Stimulated activated CD8-positive, alpha-beta memory T cell treated with anti-CD3 and anti-CD28 coated beads, Interleukin-15, amount 100 ng/mL, for 48 hours (primary cell): Measurements from ENCODE around the gene PTBP3.
A peak's percentile ranks its signal among the peaks of the same experiment; 100 is the strongest.
"Not testable (repeated sequence)": the region's sequence is repeated elsewhere in the genome, so short reads cannot be mapped to it uniquely, and the experiment has no call there.

Source experiments
- DNase-seq, 2 donors: peaks; one replicate each; pipeline ENCODE4 v3.0.0-alpha.2; 2020; ENCODE audit warnings: low read depth in 2 of 2

PTBP3 gene

DNA sequence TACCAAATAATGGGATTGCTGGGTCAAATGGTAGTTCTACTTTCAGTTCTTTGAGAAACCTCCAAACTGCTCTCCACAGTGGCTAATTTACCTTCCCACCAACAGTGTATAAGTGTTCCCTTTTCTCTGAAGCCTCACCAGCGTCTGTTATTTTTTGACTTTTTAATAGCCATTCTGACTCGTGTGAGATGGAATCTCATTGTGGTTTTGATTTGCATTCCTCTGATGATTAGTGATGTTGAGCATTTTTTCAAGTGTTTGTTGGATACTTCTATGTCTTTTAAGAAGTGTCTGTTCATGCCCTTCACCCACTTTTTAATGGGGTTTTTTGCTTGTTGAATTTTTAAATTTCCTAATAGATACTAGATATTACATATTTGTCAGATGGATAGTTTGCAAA lies 129.9 kb downstream of the PTBP3 start:
- DNase-seq, result no peak

DNA sequence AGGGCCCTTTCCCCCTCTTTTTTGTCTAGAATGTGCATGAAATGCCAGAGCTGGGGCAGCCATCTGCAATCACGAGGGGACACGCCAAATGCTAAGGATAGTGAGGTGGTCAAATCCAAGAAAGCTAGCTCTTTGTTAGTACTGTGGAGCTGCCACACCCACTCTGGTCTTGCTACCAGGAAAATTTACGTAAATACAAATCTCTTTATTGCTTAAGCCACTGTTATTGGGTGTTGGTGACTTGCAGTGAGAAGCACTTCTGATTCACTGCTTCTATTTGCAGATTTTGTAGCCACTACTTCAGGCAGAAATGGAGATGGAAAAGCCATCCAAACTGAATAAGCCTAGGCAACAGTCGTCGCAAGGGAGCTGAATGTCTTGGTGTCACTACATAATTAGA lies 132.7 kb downstream of the PTBP3 start:
- no peak for DNase-seq

DNA sequence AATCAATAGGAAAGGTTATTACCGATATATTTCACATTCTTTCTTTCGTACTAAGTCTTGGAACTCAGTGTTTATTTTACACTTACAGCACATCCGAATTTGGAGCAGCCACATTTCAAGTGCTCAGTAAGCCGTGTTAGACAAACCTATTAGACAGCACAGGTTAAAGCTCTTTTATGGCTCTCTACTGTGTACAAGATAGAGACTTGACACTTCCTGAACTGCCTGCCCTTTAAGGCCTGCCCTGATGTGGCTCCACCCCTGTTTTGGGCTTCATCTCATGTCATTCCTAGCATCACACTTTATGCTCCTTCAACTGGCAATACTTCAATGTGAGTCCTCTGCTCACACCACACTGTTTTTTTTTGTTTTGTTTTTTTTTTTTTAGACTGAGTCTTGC lies 134.8 kb downstream of the PTBP3 start:
- DNase-seq, result no peak

DNA sequence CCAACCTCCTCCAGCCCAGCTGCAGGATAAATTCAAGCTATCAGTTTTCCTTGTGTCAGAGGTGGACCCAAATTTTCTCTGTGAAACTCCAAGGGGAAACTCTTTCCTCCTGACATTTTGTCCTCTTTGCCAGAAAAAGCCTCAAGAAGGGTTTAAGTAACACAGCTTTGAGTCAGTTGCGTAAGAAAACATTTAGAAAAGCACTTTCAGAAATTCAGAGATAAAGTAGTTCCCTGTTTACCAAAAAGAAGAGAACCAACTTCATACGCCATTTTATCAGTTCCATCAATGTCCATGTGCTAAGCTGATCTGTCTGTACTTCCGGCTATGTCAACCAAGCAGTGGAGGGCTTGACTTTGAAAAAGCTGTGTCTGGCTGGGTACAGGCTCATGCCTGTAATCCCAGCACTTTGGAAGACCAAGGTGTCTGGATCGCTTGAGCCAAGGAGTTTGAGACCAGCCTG lies 138.4 kb downstream of the PTBP3 start:
- no peak for DNase-seq

DNA sequence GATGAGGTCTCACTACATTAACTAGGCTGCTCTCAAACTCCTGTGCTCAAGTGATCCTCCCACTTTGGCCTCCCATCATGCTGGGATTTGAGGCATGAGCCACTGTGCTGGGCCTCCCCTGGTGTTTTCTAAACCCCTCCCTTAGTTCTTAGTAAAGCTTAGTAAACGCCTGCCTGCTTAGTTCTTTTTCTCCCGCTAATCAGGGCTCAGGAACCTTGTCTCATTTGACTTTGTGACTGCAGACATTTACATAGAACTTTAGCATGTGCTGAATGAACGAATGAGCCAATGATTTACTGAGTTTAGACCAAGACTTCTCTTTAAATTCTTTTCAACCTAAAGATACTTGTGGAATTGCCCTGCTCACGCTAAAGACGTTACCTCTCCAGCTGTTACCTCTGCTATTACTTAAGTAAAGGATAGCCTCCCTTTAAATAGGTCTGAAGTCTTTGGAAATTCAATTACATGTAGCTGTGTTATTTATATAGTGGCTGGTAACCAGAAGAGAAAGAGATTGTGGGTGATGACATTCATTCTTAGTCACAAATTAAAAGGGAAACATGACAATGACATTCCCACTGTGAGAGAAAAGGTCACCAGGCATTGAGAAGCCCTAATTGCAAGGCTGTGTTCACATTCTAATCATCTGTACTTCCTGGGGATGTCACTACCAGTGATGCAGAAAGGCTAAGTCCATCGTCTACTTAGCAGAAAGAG lies 139.7 kb downstream of the PTBP3 start:
- DNase-seq, result no peak

DNA sequence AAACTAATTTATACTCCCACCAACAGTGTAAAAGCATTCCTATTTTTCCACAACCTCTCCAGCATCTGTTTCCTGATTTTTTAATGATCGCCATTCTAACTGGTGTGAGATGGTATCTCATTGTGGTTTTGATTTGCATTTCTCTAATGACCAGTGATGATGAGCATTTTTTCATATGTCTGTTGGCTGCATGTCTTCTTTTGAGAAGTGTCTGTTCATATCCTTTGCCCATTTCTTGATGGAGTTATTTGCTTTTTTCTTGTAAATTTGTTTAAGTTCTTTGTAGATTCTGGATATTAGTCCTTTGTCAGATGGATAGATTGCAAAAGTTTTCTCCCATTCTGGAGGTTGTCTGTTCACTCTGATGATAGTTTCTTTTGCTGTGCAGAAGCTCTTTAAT lies 143.1 kb downstream of the PTBP3 start:
- not testable (repeated sequence) for DNase-seq

DNA sequence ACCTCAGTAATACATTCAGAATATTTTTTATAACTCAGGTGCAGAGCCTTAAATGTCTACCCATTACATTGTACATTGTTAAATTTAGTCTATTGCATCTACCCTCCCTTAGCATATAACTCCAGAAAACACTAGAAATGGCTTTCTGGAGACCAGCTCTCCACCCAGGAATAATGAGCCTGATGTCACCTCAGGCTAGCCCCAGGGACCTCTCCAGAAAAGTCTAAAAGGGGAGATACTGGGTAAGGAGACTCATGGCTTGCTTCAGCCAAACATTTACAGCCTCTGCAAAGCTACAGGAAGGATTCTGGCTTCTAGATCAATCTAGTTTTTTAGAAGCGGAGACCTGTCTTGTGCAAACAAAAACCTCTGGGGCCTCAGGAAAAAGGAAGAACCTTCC lies 144.5 kb downstream of the PTBP3 start:
- DNase-seq, result no peak

DNA sequence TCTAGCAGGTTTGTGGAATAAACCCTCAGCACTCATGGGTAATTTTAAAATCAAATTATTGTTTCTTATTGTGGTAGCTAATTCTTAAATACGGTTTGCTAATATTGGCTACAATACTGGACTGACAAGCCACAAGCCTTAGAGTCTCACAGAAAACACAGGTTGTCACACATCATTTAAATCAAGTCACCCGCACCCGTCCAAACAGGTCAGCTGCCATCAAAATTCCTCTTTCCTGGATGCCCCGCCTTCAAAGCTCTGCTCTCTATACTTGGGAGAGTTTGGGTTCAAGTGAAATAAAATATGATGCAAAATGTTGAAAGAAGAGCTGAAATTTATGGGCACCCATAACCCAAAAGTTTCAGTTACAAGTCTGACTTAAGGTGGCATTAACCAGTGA lies 146.0 kb downstream of the PTBP3 start:
- no peak for DNase-seq

DNA sequence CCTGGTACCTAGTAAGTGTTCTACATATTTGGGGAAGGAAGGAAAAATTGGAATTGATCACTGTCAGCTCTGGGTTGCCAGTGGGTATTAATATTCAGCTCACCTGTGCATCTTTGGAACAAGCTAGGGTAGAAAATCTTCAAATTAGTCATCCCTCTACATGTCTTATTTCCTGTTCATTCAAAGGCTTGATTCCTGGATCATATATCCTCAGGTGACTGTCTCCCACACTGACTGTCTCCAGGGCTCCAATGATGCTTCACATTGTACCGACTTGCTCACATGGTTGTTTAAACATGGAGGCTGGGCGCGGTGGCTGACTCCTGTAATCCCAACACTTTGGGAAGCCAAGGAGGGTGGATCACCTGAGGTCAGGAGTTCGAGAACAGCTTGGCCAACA lies 146.7 kb downstream of the PTBP3 start:
- no peak for DNase-seq

DNA sequence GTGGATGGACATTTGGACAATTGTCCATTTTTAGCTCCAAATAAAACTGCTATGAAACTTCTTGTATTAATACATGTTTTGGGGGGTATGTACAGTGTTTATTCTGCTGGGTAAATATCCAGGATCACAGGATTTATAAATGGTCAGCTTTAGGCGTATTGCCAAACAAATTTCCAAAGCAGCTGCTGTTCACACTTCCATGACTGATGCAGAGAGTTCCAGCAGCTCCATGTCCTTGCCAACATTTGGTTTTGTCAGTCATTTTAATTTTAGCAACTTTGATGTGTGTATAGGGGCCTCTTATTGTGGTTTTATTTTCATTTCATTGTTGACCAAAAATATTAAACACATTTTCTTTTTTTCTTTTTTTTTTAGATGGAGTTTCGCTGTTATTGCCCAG lies 148.5 kb downstream of the PTBP3 start:
- DNase-seq, result no peak

DNA sequence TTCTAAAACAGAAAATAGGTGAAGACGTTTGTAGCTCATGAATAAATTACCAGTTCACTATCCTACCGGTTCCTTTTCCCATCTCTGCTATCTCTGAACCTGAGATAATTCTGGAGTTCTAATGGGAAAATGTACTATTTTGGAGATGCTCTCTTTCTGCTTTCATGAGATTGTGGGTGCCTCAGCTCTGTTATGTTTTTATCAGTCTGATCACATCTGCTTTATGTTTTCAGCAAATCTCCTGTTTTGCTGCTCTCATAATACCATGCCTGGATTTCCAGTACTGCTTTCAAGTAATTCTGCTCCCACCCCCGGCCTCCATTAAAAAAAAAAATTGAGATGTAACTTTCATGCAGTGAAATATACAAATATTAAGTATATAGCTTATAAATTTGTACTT lies 149.2 kb downstream of the PTBP3 start:
- no peak for DNase-seq

DNA sequence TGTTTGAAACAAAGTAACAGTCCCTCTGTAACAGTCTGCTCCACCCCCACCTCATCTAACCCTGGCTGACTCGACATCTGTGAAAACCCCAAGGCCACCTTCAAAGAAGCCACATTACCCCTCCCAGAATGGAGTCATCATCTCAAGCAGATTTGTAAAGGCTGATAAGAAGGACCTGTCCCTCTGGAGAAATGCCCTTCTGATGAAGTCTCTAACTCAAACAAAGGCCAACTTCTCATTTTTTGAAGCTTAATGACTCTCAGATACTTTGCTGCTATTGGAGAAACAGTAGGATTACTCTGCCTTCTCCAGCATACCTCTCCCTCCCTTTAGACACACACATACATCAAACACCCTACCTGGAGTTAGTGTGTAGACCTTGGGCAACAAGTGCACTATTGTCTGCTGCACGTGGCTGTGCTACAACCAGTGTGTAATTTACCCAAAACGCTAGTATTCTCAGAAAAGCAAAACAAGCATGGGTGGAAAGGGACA lies 153.0 kb downstream of the PTBP3 start:
- peak in 1 of 2 donors; percentile 46 for DNase-seq

DNA sequence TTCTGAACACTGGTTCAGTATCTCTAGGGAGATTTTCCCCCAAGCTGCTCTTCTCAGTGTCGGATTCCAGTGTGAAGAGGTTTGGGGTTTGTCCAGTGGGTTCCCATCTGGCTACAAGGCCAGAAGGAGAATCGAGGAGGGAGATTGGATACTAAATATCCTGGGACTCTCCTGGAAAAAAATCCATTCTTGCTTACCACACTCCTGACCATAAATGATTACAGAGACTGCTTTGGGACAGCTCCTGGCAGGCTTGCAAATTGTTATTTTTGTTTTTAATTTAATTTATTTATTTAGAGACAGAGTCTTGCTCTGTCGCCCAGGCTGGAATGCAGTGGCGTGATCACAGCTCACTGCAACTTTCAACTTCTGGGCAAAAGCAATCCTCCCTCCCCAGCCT lies 153.6 kb downstream of the PTBP3 start:
- DNase-seq, result no peak

DNA sequence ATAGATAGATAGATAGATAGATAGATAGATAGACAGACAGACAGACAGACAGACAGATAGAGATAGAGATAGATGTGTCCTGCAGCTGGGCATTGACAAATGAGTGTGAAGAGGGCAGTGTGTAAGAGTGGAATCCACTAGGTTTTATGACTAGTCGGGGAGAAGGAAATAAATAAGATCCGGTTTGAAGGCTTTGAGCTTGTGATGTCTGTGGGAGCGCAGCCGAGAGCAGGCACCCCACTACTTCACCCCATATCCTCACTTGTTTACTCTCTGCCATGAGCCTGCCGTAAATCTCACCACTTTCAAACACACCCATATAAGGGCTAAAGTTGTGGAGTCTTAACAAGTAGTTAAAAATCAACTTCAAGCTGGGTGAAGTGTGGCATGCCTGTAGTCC lies 156.9 kb downstream of the PTBP3 start:
- no peak for DNase-seq

DNA sequence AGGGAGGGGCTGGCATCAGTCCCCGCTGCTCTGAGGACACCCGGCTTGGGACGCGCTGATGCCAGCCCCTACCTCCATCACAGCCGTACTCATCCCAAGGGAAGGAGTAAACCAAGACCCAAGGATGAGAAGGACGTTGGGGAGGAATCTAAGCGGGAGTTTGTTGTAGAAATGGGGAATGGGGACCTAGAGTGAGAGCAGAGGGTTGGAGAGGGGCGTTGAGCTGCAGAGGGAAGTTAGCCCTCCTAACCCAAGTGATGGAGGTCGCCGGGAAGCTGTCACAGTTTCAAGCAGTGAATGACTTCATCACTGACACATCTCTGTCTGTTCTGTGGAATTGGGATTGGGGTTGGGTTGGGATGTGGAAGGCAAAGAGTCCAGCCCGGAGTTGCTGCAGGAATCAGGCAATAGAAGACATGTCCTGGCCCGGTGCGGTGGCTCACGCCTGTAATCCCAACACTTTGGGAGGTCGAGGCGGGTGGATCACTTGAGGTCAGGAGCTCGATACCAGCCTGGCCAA lies 157.6 kb downstream of the PTBP3 start:
- no peak for DNase-seq

DNA sequence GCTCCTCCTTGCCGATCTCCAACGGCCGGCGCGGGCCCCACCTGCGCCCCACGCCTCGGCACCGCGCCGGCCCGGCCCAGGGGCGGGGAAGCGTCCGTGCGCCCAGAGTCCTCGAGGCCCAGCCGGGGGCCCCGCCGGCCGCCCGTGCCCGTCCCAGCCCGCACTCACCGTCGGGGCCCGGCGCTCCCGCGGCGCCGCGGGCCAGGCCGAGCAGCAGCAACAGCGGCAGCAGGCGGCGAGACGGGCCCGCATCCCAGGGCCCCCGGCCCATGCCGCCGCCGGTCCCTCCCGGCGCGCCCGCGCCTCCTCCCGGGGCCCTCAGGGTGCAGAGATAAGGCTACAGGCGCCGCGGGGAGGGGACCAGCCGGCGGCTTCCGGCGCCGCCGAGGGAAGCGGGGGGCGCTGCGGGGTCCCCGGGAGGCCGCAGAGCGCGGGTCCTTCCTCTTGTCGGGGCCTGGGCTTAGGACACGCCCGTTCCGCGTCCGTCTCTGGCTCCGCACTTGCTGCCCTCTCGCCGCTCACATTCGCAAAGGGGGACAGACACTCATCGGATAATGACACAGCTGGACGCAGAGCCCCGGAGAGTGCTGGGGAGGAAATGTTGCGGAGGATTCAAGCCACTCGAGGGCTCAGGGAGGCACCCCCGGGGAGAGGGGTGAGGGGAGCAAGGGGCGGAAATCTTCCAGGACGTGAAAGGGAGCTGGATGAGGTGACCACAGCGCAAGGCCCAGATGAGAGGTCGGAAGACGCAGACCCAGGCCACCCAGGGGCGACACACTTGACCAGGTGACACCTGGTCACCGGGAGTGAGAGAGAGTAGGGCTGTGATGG lies 158.2 kb downstream of the PTBP3 start, which contains the start of gene SUSD1:
TSS of gene SUSD1 (minus strand) at position 333 of the 831 bp plus-strand sequence. CDS start at position 271, 62 bp downstream.
- no peak for DNase-seq

DNA sequence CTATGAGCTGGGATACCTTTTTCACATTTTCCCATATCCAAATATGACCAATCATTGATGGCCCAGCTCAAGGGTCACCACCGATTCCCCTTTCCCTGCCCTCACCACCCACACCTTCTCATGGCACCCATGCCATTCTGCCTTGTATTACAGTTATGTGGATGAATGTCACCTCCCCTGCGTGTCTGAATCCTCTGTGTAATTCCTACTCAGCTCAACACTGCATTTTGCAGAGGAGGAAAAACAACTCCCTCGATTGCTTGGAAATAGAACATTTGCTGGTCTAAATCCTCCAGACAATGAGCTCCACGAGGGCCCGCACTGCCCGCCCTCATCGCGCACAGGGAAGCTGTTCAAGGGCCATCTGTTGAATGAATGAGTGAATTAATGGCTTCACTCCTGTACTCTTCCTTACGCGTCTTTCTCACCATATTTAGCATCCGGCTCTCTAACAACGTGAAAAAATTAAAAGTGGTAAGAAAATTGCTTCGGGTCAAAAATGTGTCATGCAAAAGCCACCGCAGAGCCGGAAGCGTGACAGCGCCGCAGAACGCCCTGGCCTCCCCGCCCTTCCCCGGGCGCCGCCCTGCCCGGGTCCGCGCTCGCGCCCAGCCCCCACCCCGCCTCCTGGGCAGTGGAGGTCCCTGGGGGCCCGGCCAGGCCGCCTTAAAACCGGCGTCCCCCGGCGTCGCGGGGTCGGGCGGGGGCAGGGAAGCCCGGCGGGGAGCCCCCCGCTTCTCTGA lies 159.0 kb downstream of the PTBP3 start:
- DNase-seq, result peak; percentile 68 to 75

DNA sequence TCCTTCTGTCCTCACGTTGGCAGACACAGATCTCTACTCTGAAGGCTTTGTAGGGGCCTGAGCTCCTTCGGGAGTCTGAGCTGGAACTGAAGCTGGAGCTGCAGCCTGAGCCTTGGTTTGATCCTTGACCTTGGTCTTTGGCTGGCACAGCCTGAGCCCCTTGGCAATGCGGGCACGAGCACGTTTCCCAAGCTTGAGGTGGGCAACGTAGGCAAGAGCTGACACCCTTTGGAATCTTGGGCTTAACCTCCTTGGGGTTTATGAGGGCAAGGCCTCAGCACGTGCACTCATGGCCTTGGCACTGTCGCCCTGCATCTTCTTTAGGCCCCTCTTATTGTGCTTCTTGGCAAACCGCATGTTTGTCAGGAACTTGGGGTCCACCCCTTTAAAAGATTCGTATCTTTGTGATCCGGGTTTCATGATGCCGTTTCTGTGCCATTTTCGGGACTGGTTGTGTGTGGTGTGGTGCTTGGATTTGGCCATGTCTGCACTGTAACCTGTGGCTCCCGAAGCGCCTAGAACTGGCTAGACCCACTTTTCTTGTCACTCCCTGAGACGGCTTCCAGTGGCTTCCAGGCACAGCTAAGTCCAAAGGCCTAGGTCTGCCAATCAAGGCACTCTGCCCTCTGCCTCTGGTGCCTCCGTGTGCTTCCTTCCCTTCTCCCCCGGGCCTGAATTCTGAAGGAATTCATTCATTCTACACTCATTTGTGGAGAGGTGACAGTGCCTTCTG lies 159.8 kb downstream of the PTBP3 start:
- no peak for DNase-seq

DNA sequence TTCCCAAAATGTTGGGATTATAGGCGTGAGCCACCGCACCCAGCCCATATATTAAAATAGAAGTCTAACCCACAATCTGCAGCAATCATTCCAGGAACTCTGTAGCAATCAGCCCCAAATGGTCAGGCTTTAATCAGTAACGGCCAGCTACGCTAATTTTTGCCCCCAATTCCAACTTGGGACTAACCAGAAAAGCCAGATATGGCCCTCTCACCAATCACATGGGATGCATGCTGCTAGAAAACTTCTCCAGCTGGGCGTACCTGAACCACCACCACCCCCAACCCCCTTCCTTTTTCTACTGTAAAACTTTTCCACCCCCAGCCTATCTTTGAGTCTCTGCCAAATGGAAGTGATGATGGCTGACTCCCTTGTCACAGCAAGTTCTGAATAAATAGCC lies 162.5 kb downstream of the PTBP3 start:
- no peak for DNase-seq

DNA sequence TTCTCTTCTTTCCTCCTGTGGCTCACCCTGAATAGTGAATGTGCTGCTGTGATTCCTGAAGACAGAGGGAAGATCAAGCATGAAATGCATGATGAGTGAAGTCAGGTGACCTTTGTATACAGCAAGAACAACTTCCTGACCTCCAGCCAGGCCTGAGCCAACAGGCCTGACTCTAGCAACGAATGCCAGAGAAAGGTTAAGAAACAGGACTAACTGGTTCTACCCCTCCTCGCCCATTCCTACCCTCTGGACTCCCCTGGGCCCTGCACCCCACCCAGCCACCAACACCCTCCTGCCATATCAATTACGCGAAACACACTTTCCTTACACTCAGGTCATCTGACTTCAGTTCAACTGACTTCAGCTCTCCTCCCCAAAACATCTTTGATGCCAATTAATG lies 163.2 kb downstream of the PTBP3 start:
- no peak for DNase-seq

DNA sequence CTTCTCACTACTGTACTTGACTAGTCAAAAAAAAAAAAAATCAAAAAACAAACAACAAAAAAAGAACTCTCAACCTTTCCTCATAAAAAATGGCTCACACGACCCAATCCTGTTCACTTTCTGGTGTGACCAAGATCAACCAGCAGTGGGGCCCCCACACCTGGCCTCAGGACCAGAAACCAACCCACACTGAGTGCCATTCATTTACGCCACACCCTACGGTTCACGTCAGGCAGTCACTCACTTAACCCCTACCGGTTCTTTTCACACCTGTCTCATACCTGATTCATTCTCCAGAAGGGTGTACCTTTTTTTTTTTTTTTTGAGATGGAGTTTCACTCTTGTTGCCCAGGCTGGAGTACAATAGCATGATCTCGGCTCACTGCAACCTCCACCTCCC lies 164.1 kb downstream of the PTBP3 start:
- no peak for DNase-seq
